HS-5 (cell line): Measurements from ENCODE around the gene ZNF787.
"Not testable (repeated sequence)": the region's sequence is repeated elsewhere in the genome, so short reads cannot be mapped to it uniquely, and the experiment has no call there.

Experiments
- DNase-seq: peaks from one replicate; pipeline ENCODE4 v3.0.0-alpha.2; 2012; ENCODE audit warnings: low read depth

The ZNF787 gene

GRCh38 chr19:56120002-56120370 is 1.1 kb downstream of the ZNF787 start:
- DNase-seq = no peak

GRCh38 chr19:56119582-56119978 is 1.5 kb downstream of the ZNF787 start:
- DNase-seq = no peak

- DNase-seq = no peak
Observed at GRCh38 chr19:56118666-56119581, 2.2 kb downstream of the ZNF787 start.

- DNase-seq = no peak
Observed at GRCh38 chr19:56117889-56118288, 3.2 kb downstream of the ZNF787 start.

GRCh38 chr19:56117376-56117884 is 3.7 kb downstream of the ZNF787 start:
- DNase-seq = no peak

GRCh38 chr19:56116606-56117005 is 4.5 kb downstream of the ZNF787 start:
- DNase-seq = no peak

GRCh38 chr19:56115490-56115889 is 5.6 kb downstream of the ZNF787 start:
- DNase-seq = no peak

- DNase-seq = no peak
Observed at GRCh38 chr19:56114778-56115110, 6.4 kb downstream of the ZNF787 start.

GRCh38 chr19:56114051-56114777 is 6.9 kb downstream of the ZNF787 start:
- no peak for DNase-seq

GRCh38 chr19:56113074-56113632 is 7.9 kb downstream of the ZNF787 start:
- no peak for DNase-seq

- no peak for DNase-seq
Observed at GRCh38 chr19:56112313-56112709, 8.8 kb downstream of the ZNF787 start.

GRCh38 chr19:56111601-56112312 is 9.3 kb downstream of the ZNF787 start:
- DNase-seq = no peak

- DNase-seq = no peak
Observed at GRCh38 chr19:56110515-56111448, 10.3 kb downstream of the ZNF787 start.

- DNase-seq = no peak
Observed at GRCh38 chr19:56109226-56109625, 11.9 kb downstream of the ZNF787 start.

GRCh38 chr19:56108447-56109195 is 12.5 kb downstream of the ZNF787 start:
- DNase-seq = no peak

- DNase-seq = no peak
Observed at GRCh38 chr19:56107626-56108351, 13.3 kb downstream of the ZNF787 start.

- DNase-seq = no peak
Observed at GRCh38 chr19:56106993-56107392, 14.1 kb downstream of the ZNF787 start.

- DNase-seq = no peak
Observed at GRCh38 chr19:56106397-56106849, 14.7 kb downstream of the ZNF787 start.

GRCh38 chr19:56105831-56106396 is 15.2 kb downstream of the ZNF787 start:
- not testable (repeated sequence) for DNase-seq
